SKM-1 (cell line): ENCODE measurements around the gene AGAP1.

Experiments
- DNase-seq: peaks from one replicate; lab custom pipeline; 2025; ENCODE audit not compliant: unreplicated experiment; lab: John Stamatoyannopoulos, UW

Gene AGAP1

GRCh38 chr2:235566415-235566814 is 72.6 kb downstream of the AGAP1 start:
- no peak for DNase-seq

GRCh38 chr2:235566931-235567495 is 73.2 kb downstream of the AGAP1 start:
- DNase-seq: no peak

GRCh38 chr2:235567842-235568241 is 74.0 kb downstream of the AGAP1 start:
- DNase-seq: no peak

GRCh38 chr2:235568431-235568830 is 74.6 kb downstream of the AGAP1 start:
- peak; percentile 90 for DNase-seq

GRCh38 chr2:235569837-235570236 is 76.0 kb downstream of the AGAP1 start:
- no peak for DNase-seq

- no peak for DNase-seq
These were observed 76.4 kb downstream of the AGAP1 start for GRCh38 chr2:235570256-235570655.

GRCh38 chr2:235570966-235571692 is 77.3 kb downstream of the AGAP1 start:
- no peak for DNase-seq

GRCh38 chr2:235572592-235572991 is 78.7 kb downstream of the AGAP1 start:
- no peak for DNase-seq

- no peak for DNase-seq
These were observed 79.7 kb downstream of the AGAP1 start for GRCh38 chr2:235573331-235574221.

GRCh38 chr2:235575431-235575830 is 81.6 kb downstream of the AGAP1 start:
- DNase-seq: no peak

- no peak for DNase-seq
These were observed 82.1 kb downstream of the AGAP1 start for GRCh38 chr2:235575904-235576303.

- no peak for DNase-seq
These were observed 82.6 kb downstream of the AGAP1 start for GRCh38 chr2:235576337-235576910.

- no peak for DNase-seq
These were observed 83.8 kb downstream of the AGAP1 start for GRCh38 chr2:235577404-235578330.

GRCh38 chr2:235579128-235579527 is 85.3 kb downstream of the AGAP1 start:
- no peak for DNase-seq

- no peak for DNase-seq
These were observed 86.7 kb downstream of the AGAP1 start for GRCh38 chr2:235580426-235581157.

GRCh38 chr2:235582081-235582686 is 88.3 kb downstream of the AGAP1 start:
- no peak for DNase-seq

GRCh38 chr2:235582729-235583128 is 88.9 kb downstream of the AGAP1 start:
- no peak for DNase-seq

- no peak for DNase-seq
These were observed 89.3 kb downstream of the AGAP1 start for GRCh38 chr2:235583144-235583543.

- no peak for DNase-seq
These were observed 90.2 kb downstream of the AGAP1 start for GRCh38 chr2:235583925-235584637.
